EL (cell line): Measurements from ENCODE around the gene EXOC4.
A peak's percentile ranks its signal among the peaks of the same experiment; 100 is the strongest.
"Not testable (repeated sequence)": the region's sequence is repeated elsewhere in the genome, so short reads cannot be mapped to it uniquely, and the experiment has no call there.

Source experiments
- DNase-seq: peaks from one replicate; pipeline ENCODE4 v3.0.0-alpha.2; 2016

Gene EXOC4

GRCh38 chr7:133771788-133772419 lies 519.0 kb downstream of the EXOC4 start:
- DNase-seq, result no peak

DNA sequence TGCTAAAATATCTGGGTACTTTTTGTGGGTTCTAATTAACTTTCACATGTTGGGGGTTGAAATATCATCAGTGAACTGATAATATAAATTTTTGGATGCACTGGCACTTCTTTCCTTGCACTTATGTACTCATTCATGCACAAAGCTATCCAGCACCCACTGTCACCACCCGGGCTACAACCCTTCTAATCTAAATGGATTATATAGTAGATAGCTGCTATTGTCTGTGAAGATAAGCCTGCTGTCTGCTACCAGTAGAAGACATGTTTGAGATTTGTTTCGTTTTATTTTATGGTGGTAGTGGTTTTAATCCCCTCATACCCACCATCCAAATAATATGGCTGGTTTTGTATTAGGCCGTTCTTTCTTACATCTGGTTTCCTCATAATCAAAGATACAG lies 520.7 kb downstream of the EXOC4 start:
- DNase-seq, result no peak

- DNase-seq, result no peak
Measured at GRCh38 chr7:133775201-133775600, 522.3 kb downstream of the EXOC4 start.

DNA sequence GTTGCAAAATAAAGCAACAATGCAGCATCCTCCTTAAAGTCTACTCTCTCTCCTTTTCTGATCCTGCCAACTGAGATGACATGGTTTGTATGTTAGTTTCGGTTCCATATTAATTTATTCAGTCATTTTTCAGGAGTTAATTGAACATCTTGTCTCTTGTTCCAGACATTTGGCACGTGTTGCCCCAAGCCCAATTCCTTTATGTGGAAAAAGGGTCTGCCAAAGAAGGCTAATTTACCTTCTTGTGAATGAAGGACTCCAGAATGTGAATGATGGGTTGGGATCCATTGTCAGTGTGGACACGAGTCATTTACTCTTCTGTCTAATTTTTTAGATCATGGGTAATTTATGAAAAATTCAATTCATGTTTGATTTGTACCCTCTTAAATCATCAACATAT lies 523.4 kb downstream of the EXOC4 start:
- no peak for DNase-seq

DNA sequence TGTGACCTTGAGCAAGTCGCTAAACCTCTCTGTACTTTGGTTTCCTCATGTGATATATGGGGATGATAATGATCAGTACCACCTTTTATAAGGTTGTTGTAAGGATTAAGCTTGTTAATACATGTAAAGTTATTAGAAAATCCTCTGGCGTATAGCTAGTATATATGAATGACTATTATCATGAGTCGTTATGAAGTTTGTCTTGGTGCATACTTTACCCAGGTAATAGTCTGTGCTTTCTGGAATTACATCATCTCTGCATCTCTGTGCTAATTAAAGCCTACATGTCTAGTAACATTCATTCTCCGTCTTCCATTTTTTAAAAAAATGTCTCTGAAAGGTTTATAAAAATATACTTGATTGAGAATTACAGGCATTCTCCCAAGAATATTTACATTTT lies 524.8 kb downstream of the EXOC4 start:
- no peak for DNase-seq

DNA sequence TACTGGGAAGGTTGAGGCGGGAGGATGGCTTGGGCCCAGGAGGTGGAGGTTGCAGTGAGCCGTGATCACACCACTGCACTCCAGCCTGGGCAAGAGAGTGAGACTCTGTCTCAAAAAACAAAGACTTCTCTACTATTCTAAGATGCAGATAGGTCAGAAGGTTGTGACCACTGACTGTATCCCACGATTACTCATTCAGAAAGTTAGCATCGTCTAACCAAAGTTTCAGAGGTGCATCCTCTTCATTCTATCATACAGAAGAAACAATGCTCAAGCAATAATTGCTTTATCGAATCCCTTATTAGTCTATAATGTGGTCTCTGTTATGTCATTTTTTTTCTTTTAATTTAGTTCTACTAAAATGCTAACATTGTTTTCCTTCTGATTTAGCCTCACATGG lies 525.6 kb downstream of the EXOC4 start:
- DNase-seq, result no peak

DNA sequence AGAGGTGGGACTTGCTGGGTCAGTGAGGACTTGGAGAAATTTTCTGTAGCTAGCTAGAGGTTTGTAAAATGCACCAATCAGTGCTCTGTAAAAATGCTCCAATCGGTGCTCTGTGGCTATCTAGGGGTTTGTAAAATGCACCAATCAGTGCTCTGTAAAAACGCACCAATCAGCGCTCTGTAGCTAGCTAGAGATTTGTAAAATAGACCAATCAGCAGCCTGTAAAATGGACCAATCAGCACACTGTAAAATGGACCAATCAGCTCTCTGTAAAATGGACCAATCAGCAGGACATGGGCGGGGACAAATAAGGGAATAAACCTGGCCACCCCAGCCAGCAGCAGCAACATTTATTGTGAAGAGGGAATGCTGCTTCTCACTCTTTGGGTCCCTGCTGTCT lies 526.7 kb downstream of the EXOC4 start:
- not testable (repeated sequence) for DNase-seq

DNA sequence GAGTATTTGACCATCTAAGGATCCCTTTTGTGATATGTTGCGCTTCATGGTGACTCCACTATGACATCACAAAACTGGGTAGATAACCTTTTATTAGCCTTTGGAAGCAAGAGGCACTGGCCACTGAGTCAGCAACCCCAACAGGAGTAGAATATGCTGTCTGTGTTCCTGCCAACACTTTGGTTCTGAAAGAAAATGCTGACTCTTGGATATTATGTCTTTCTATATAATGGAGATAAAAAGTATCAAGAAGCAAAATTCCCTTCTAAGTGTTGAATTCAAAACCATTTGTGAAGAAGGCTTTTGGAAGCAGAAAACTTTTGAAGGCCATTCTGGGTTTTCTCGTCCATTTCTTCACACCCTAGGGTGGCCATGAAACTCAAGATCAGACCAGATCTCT lies 528.0 kb downstream of the EXOC4 start:
- DNase-seq, result no peak

- no peak for DNase-seq
Measured at GRCh38 chr7:133781486-133782090, 528.7 kb downstream of the EXOC4 start.

GRCh38 chr7:133782470-133782869 lies 529.6 kb downstream of the EXOC4 start:
- DNase-seq, result no peak

- peak; percentile 26 for DNase-seq
Measured at GRCh38 chr7:133783276-133783675, 530.4 kb downstream of the EXOC4 start.

GRCh38 chr7:133784486-133785001 lies 531.7 kb downstream of the EXOC4 start:
- DNase-seq, result no peak

DNA sequence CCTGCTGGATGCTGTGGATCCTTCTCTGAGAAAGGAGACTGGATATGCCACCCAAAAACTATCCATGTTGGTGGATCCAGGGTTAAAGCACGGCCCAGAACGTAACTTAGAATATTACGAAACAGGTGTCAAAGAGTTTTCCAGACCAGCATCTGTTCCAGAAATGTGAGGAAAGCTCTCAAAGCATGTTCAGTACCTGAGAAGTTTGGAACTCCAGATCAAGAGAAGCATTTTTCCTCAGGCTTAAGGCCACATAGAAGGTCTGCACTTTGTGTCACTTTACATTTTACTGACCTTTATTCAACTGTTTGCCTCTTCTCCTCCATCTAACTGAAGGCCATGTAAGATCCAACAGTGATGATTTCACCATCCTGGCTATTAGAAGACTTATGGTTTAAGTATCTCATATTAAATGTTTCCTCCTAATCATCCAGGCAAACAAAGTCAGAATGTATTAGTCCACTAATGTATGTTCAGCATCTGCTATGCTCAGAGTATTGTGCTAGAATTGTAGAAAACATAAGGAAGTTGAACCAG lies 533.6 kb downstream of the EXOC4 start:
- DNase-seq, result no peak

- peak; percentile 42 for DNase-seq
Measured at GRCh38 chr7:133789974-133790373, 537.1 kb downstream of the EXOC4 start.

GRCh38 chr7:133790911-133791310 lies 538.0 kb downstream of the EXOC4 start:
- DNase-seq, result no peak

GRCh38 chr7:133794479-133794878 lies 541.6 kb downstream of the EXOC4 start:
- peak; percentile 14 for DNase-seq

DNA sequence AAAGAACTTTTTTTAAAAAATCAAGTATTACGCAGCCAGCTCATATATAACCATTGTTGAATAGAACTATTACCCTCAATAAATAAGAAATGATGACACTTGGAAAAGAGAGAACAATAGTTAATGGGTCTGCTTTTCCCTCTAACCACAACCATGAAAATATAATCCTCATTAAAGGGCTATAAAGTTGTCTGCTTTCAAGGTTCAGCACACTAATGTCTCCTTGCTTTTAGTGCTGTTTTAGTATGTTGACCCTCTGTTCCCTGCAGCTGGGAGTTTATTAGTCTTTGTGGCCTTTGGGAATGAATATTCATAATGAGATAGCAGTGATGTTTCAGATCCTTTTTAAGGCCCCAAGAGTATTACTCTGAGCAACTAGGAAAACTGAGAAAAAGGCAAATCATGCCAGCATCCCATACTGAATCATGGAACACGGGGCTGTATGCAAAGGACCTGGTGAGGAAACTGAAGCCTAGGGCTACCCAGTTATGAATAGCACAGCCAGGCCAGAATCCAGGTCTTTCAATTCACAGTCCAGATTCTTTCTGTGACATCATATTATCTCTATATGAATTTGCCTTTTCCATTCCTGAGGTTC lies 542.3 kb downstream of the EXOC4 start:
- no peak for DNase-seq

- DNase-seq, result no peak
Measured at GRCh38 chr7:133796782-133797745, 544.2 kb downstream of the EXOC4 start.

DNA sequence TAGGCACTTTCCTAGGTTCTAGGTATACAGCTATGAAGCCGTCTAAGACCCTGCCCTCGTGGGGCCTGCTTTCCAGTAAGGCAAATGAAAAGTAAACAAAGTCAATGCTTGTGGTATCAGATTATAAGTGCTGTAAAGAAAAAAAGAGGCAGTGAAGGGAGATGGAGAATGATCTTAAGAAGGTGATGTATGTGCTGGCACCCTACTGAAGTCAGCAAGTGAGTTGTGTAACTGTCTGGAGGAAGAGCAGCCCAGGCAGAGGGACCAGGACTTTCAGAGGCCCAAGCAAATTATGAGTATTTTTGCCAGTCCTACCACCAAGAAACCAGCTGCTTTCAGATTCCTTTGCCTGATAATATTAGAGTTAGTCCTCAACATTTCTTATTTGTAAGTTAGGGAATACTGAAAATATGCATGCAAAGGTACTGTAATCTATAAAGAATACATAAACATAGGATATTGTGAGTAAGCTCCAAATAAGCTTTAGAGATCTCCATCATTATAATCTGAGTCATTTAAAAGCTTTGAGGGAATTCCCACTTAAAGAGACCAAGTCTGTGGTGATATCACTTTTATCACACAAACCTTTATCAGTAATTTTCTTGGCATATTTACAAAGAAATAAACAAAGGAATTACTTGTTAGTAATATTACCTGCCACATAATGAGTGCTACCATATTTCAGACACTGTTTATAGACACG lies 545.1 kb downstream of the EXOC4 start:
- peak; percentile 56 for DNase-seq

- DNase-seq, result no peak
Measured at GRCh38 chr7:133801341-133801740, 548.5 kb downstream of the EXOC4 start.

DNA sequence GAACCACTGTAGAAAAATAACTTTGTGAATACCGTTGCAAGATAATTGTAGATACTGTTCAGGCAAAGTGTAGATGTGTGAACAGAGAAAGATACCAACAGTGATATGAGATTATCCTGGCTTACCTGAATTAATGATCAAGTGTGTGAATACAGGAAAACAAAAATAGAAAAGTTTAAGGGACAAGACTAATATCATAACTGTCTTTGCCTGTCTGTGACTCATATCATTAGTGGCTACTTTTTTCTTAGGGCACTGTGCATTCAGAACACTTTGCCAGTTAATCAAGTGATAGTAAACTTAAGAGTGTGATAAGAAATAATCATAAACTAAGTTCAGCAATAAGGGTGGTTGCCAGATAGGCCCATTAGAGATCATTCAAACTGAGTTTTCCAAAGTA lies 551.2 kb downstream of the EXOC4 start:
- DNase-seq, result no peak

DNA sequence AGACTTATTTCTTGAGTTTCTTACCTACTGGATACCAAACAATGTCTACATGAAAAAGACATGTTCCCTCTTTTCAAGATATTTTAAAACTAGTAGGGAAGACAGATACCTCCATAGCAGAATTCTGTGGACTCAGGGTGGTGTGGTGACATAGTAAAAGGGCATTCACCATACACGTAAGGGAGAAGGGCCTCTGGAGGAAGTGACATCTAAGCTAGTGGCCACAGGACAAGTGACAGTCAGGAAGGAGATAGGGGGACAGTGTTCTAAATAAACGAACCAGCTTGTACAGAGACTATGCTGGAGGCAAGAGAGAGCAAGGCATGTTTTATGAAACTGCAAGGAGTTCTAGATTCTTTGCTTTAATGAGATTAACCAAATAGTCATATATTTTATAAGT lies 552.5 kb downstream of the EXOC4 start:
- DNase-seq, result no peak
